SK-N-SH treated with all-trans-retinoic acid at 6 μM for 48 hours (cell line): ENCODE data around the gene THOP1.

Experiments
- ATAC-seq: fragments of 200-7000 bp; cut with Tn5 transposase; 3 replicates; pipeline ENCODE4 v1.9.1; 2020; ENCODE audit warnings: mild to moderate bottlenecking, moderate library complexity
- ARNTL ChIP-seq: fragments of 450-650 bp; formaldehyde crosslinking; IDR thresholded peaks from 2 replicates; pipeline ENCODE4 v1.5.0; 2020; ENCODE audit warnings: low read depth, mild to moderate bottlenecking, moderate library complexity, borderline replicate concordance
- BACH2 ChIP-seq: fragments of 250-450 bp; sonication (Bioruptor Pico); IDR thresholded peaks from 2 replicates; pipeline ENCODE4 v1.9.0; 2021; ENCODE audit warnings: mild to moderate bottlenecking, borderline replicate concordance
- CSDC2 ChIP-seq: fragments of 250-450 bp; sonication (Bioruptor Pico); IDR thresholded peaks from 2 replicates; pipeline ENCODE4 v1.5.0; 2020; ENCODE audit warnings: mild to moderate bottlenecking, moderate library complexity
- CSRNP3 ChIP-seq: fragments of 250-450 bp; sonication (Bioruptor Pico); IDR thresholded peaks from 2 replicates; pipeline ENCODE4 v1.5.1; 2021; ENCODE audit warnings: mild to moderate bottlenecking, moderate library complexity
- ESRRG ChIP-seq: fragments of 250-450 bp; sonication (Bioruptor Pico); IDR thresholded peaks from 2 replicates; pipeline ENCODE4 v1.6.1; 2021; ENCODE audit warnings: mild to moderate bottlenecking
- GLIS3 ChIP-seq: fragments of 250-450 bp; sonication (Bioruptor Pico); IDR thresholded peaks from 2 replicates; pipeline ENCODE4 v1.5.0; 2020; ENCODE audit warnings: mild to moderate bottlenecking, moderate library complexity
- OSR1 ChIP-seq: fragments of 250-450 bp; sonication (Bioruptor Pico); IDR thresholded peaks from 2 replicates; pipeline ENCODE4 v1.8.0; 2022; ENCODE audit warnings: moderate library complexity, mild to moderate bottlenecking, inconsistent platforms
- RARB ChIP-seq: fragments of 250-450 bp; sonication (Bioruptor Pico); IDR thresholded peaks from 2 replicates; pipeline ENCODE4 v1.8.0; 2021; ENCODE audit warnings: mild to moderate bottlenecking, moderate library complexity
- SNAI2 ChIP-seq: fragments of 250-450 bp; sonication (Bioruptor Pico); IDR thresholded peaks from 2 replicates; pipeline ENCODE4 v1.5.0; 2020; ENCODE audit warnings: mild to moderate bottlenecking, moderate library complexity
- ZC3H10 ChIP-seq: fragments of 250-450 bp; sonication (Bioruptor Pico); IDR thresholded peaks from 2 replicates; pipeline ENCODE4 v1.5.1; 2021; ENCODE audit warnings: mild to moderate bottlenecking, moderate library complexity
- ZFP3 ChIP-seq: fragments of 250-450 bp; sonication (Bioruptor Pico); IDR thresholded peaks from 2 replicates; pipeline ENCODE4 v1.5.0; 2020; ENCODE audit warnings: mild to moderate bottlenecking, moderate library complexity
- ZFP30 ChIP-seq: fragments of 450-650 bp; formaldehyde crosslinking; IDR thresholded peaks from 2 replicates; pipeline ENCODE4 v1.5.0; 2022; ENCODE audit warnings: mild to moderate bottlenecking, moderate library complexity
- ZNF565 ChIP-seq: fragments of 450-650 bp; formaldehyde crosslinking; conservative IDR thresholded peaks from 2 replicates; pipeline ENCODE4 v1.5.0; 2020; ENCODE audit warnings: low read depth, mild to moderate bottlenecking, moderate library complexity
- ZNF70 ChIP-seq: fragments of 450-650 bp; formaldehyde crosslinking; IDR thresholded peaks from 2 replicates; pipeline ENCODE4 v1.5.0; 2020; ENCODE audit warnings: mild to moderate bottlenecking, moderate library complexity
- ZNF8 ChIP-seq: fragments of 450-650 bp; formaldehyde crosslinking; IDR thresholded peaks from 2 replicates; pipeline ENCODE4 v1.5.0; 2020; ENCODE audit warnings: mild to moderate bottlenecking, moderate library complexity
- TF ChIP-seq, protein P1 (sequence below): fragments of 250-450 bp; sonication (Bioruptor Pico); IDR thresholded peaks from 2 replicates; pipeline ENCODE4 v1.5.0; 2020; ENCODE audit warnings: mild to moderate bottlenecking, moderate library complexity
- TF ChIP-seq, protein P2 (sequence below): fragments of 250-450 bp; sonication (Bioruptor Pico); IDR thresholded peaks from 2 replicates; pipeline ENCODE4 v1.5.1; 2020; ENCODE audit warnings: low read depth, mild to moderate bottlenecking, moderate library complexity
- TF ChIP-seq, protein P3 (sequence below): fragments of 250-450 bp; sonication (Bioruptor Pico); IDR thresholded peaks from 2 replicates; pipeline ENCODE4 v1.8.0; 2021; ENCODE audit warnings: low read depth, mild to moderate bottlenecking, moderate library complexity, borderline replicate concordance

THOP1 gene

DNA sequence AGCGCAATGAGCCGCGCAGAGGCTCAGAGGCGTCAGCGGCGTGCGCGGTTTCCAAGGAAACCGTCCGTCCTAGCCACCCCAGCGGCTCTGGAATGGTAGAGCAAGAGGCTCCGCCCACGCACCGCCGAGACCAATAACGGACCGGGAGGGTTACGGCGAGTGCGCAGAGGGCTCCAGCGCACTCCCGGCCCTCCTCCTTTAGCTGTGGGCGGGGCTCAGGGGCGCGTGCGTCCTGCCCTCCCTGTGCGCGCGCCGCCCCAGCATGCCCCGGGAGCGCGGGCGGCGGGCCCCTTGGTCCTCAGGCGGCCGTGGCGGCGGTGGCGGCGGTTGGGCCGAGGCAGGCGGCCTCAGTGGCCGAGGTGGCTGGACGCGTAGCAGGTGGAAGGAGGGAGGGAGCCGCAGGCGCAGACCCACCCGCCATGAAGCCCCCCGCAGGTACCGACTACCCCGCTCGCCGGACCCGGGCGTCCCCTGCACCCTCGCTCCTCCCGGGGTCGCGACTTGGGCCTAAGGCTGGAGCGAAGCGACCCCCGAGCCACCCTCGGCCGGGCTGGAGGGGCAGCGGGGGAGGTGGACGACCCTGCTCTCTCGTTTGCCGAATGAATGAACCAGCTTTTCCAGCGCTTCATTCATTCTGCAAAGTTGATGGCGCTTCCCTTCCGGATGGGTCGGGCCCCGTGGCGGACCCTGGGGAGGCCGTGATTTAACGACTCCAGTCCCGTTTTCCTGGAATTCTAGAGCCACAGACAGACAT, at the start of gene THOP1:
TSS of gene THOP1 (plus strand) at position 260 of the 754 bp plus-strand sequence. CDS start at position 420, 160 bp downstream.
- no peak for TF ChIP-seq CSDC2 (CRISPR knock-in tag)
- no peak for TF ChIP-seq ZNF70
- TF ChIP-seq, protein P1, sequence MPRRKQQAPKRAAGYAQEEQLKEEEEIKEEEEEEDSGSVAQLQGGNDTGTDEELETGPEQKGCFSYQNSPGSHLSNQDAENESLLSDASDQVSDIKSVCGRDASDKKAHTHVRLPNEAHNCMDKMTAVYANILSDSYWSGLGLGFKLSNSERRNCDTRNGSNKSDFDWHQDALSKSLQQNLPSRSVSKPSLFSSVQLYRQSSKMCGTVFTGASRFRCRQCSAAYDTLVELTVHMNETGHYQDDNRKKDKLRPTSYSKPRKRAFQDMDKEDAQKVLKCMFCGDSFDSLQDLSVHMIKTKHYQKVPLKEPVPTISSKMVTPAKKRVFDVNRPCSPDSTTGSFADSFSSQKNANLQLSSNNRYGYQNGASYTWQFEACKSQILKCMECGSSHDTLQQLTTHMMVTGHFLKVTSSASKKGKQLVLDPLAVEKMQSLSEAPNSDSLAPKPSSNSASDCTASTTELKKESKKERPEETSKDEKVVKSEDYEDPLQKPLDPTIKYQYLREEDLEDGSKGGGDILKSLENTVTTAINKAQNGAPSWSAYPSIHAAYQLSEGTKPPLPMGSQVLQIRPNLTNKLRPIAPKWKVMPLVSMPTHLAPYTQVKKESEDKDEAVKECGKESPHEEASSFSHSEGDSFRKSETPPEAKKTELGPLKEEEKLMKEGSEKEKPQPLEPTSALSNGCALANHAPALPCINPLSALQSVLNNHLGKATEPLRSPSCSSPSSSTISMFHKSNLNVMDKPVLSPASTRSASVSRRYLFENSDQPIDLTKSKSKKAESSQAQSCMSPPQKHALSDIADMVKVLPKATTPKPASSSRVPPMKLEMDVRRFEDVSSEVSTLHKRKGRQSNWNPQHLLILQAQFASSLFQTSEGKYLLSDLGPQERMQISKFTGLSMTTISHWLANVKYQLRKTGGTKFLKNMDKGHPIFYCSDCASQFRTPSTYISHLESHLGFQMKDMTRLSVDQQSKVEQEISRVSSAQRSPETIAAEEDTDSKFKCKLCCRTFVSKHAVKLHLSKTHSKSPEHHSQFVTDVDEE (CRISPR knock-in tag) = no peak
- TF ChIP-seq ZFP3 (CRISPR knock-in tag) = no peak
- TF ChIP-seq ARNTL (CRISPR knock-in tag) = no peak
- TF ChIP-seq ZNF8 = no peak
- TF ChIP-seq OSR1 (CRISPR knock-in tag) = no peak
- no peak for TF ChIP-seq ZC3H10 (CRISPR knock-in tag)
- no peak for TF ChIP-seq SNAI2
- TF ChIP-seq ESRRG (CRISPR knock-in tag) = no peak
- no peak for TF ChIP-seq CSRNP3 (CRISPR knock-in tag)
- TF ChIP-seq ZFP30 = no peak
- no peak for TF ChIP-seq BACH2
- no peak for TF ChIP-seq ZNF565 (CRISPR knock-in tag)
- TF ChIP-seq, protein P2, sequence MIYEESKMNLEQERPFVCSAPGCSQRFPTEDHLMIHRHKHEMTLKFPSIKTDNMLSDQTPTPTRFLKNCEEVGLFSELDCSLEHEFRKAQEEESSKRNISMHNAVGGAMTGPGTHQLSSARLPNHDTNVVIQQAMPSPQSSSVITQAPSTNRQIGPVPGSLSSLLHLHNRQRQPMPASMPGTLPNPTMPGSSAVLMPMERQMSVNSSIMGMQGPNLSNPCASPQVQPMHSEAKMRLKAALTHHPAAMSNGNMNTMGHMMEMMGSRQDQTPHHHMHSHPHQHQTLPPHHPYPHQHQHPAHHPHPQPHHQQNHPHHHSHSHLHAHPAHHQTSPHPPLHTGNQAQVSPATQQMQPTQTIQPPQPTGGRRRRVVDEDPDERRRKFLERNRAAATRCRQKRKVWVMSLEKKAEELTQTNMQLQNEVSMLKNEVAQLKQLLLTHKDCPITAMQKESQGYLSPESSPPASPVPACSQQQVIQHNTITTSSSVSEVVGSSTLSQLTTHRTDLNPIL (CRISPR knock-in tag) = no peak
- TF ChIP-seq, protein P3, sequence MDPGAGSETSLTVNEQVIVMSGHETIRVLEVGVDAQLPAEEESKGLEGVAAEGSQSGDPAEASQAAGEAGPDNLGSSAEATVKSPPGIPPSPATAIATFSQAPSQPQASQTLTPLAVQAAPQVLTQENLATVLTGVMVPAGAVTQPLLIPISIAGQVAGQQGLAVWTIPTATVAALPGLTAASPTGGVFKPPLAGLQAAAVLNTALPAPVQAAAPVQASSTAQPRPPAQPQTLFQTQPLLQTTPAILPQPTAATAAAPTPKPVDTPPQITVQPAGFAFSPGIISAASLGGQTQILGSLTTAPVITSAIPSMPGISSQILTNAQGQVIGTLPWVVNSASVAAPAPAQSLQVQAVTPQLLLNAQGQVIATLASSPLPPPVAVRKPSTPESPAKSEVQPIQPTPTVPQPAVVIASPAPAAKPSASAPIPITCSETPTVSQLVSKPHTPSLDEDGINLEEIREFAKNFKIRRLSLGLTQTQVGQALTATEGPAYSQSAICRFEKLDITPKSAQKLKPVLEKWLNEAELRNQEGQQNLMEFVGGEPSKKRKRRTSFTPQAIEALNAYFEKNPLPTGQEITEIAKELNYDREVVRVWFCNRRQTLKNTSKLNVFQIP (CRISPR knock-in tag) = no peak
- ATAC-seq = peak; percentile 93

DNA sequence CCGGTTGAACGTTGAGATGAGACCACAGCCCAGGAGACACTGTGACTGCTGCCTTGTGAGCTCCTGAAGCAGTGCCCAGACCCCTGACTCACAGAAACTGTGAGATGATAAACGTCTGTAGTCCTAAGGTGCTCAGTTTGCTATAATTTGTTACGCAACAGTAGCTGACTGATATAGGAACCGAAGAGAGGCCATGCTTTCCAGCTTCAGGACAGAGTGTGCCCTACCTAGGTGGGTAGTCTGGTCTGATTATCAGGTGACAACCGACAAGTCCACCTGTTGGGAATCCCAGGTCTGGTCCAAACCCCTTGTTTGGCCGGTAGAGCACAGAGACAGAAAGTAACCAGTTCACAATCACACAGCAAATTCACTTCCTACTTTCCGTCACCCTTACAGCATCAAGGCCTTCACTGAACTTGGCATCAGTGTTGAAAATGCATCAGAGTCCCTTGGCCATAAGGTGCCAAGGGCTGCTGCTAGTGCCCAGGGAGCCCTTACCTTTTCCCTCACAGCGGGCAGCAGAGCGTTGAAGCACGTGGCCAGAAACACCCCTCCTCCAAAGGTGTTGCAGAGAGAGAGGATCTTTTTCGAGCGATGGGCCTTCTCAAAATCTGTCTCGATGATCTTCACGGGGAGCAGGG, 48.6 kb upstream of the THOP1 start:
- TF ChIP-seq, protein P2 (CRISPR knock-in tag) = no peak
- no peak for TF ChIP-seq CSDC2 (CRISPR knock-in tag)
- no peak for TF ChIP-seq RARB
- TF ChIP-seq ZNF70 = no peak
- TF ChIP-seq ZNF8 = no peak
- no peak for TF ChIP-seq ZNF565 (CRISPR knock-in tag)
- TF ChIP-seq BACH2 = no peak
- TF ChIP-seq GLIS3 = no peak
- TF ChIP-seq SNAI2 = no peak
- TF ChIP-seq, protein P3 (CRISPR knock-in tag) = no peak
- no peak for ATAC-seq
